Lower leg skin (tissue), 3 donors: ENCODE results near the gene NR1D2.

ENCODE experiments used
- POLR2A ChIP-seq, 2 donors: fragments of 450-650 bp; IDR thresholded peaks; one replicate each; pipeline ENCODE4 v1.6.1; 2016 to 2017; ENCODE audit warnings: antibody characterized with exemption in 2 of 2, mild to moderate bottlenecking in 1 of 2, moderate library complexity in 1 of 2
- TF ChIP-seq, protein P1 (sequence below), 3 donors: fragments of 450-650 bp; IDR thresholded peaks; one replicate each; pipeline ENCODE4 v1.5.1; 2016; ENCODE audit warnings: antibody characterized with exemption in 3 of 3, mild to moderate bottlenecking in 3 of 3, moderate library complexity in 2 of 3

DNA sequence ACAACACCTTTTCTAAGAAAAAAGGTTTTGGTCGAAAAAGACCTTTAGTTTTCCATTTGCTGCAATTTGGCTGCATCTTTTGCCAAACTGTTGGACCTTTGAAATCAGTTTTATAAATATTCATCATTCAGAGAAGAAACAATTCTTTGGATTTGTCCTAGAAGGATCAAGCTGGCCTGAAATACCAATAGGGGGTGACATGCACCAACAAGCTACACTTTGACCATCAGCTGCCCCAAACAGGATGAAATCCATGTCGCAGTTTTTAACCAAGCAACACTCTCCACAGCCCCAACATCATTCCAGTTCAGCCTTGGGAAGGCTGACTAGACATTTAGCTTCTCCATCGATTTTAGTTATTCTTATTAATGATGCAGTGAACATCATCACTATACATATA is 18.4 kb upstream of the NR1D2 start:
- TF ChIP-seq POLR2A (IDR thresholded peaks at IDR 0.05), result no peak
- TF ChIP-seq, protein P1, sequence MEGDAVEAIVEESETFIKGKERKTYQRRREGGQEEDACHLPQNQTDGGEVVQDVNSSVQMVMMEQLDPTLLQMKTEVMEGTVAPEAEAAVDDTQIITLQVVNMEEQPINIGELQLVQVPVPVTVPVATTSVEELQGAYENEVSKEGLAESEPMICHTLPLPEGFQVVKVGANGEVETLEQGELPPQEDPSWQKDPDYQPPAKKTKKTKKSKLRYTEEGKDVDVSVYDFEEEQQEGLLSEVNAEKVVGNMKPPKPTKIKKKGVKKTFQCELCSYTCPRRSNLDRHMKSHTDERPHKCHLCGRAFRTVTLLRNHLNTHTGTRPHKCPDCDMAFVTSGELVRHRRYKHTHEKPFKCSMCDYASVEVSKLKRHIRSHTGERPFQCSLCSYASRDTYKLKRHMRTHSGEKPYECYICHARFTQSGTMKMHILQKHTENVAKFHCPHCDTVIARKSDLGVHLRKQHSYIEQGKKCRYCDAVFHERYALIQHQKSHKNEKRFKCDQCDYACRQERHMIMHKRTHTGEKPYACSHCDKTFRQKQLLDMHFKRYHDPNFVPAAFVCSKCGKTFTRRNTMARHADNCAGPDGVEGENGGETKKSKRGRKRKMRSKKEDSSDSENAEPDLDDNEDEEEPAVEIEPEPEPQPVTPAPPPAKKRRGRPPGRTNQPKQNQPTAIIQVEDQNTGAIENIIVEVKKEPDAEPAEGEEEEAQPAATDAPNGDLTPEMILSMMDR (IDR thresholded peaks at IDR 0.05), result no peak
